ENCODE data around the gene TMEM179. TPM values are rescaled to one million over a fixed set of nuclear protein-coding genes. Genes with fewer than 3 reads are reported as not detected.

Gene TMEM179
- total RNA-seq, 1 donor from 2014 or later, result not detected

- no peak for DNase-seq
- intact Hi-C loops (cut with DNase I), result no loop called here
- ATAC-seq (ENCODE audit: poor library complexity), result no peak
Observed at GRCh38 chr14:104603711-104604401, 716 bp downstream of the TMEM179 start.

GRCh38 chr14:104602933-104603325 is 1.6 kb downstream of the TMEM179 start:
- DNase-seq, result no peak
- no peak for ATAC-seq (ENCODE audit: poor library complexity)
- intact Hi-C loops (cut with DNase I), result no loop called here

DNA sequence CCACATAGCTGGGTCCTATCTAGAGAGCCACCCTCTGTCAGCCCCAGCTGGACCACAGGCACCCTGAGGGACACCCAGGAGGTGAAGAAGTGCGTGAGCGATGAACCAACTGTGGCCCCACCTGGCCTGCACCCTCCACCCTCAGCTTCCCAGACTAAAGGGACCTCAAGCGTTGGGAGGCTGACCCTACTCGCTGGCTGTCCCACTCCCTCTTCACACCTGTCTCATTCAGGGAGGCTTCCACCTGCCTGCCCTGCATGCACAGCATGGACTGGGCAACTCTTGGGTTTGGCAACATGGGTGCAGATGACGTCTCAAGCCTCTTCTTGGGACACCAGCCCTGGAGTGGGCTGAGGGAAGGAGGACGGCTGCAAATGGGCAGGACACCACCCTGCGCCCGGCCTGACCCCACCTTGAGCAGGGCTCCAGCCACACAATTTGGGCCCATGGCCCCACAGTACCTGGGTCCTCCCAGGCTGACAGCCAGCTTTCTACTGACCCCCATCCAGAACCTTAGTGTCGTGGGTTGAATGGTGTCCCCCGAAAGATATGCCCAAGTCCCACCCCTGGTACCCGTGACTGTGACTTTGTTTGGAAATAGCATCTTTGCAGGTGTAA is 2.1 kb downstream of the TMEM179 start:
- peak; percentile 32 for DNase-seq
- intact Hi-C loops (cut with DNase I), result no loop called here
- ATAC-seq (ENCODE audit: poor library complexity), result no peak

DNA sequence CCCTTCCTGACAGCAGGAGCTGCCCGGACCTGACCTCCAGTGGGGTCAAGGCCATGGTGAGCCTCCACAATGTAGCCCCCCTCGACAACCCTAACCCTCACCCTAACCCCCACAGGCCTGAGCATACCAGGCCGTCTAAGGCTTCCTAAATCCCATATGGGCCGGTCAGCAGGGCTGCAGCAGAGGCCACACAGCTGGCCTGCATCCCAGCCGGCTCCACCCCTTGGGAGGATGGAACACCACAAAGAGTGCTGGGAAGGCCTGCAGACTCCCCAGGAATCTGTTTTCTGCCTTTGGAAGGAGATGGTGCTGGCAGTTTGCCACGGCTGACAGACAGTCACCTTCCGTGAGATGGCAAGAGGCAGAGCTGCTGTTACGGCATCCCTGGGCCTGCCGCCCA is 2.8 kb downstream of the TMEM179 start:
- intact Hi-C loops (cut with DNase I), result no loop called here
- ATAC-seq (ENCODE audit: poor library complexity), result no peak
- peak; percentile 45 for DNase-seq

DNA sequence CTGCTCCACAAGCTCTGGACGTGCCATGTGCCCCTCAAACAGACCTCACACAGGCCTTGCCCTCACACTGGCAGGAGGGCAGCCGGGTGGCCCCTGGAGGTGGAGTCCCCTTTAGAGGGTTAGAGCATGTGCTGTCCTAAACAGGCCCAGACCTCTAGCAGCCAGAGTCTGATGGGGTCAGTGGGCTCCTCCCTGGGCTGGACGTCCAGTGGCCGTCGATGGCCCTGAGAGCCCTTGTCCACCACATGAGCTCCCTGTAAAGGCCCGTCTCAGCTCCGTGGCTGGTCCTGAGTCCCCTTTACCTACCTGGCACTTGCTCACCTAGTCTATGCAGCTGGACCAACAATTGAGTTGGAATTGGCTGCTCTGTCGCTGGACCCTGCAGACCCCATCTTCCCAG is 3.8 kb downstream of the TMEM179 start:
- ATAC-seq (ENCODE audit: poor library complexity) (no peak), DNase-seq (peak; percentile 27)
- intact Hi-C loops (cut with DNase I), result no loop called here

DNA sequence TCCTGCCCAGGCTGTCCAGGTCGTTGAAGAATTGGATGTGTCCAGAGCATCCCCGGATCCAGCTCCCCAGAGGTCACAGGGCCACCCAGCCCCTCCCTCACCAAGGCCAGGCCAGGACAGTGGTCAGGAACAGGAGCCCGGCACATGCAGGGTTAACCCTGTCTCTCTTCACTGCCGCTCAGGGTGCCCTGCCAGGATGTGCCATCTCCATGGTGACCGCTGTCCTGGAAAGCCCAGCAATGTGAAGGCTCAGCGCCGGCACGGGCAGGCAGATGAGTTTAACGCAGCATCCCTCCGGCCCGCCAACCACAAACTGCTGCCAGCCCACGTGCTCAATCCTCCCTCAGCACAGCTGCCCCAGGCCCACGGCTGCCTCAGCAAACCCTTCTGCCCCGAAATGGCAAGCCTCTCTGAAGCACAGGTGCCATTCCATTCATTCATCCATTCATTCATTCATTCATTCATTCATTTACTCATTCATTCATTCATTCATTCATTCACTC is 4.4 kb downstream of the TMEM179 start:
- intact Hi-C loops (cut with DNase I), result no loop called here
- ATAC-seq (ENCODE audit: poor library complexity) (no peak), DNase-seq (peak; percentile 38)

DNA sequence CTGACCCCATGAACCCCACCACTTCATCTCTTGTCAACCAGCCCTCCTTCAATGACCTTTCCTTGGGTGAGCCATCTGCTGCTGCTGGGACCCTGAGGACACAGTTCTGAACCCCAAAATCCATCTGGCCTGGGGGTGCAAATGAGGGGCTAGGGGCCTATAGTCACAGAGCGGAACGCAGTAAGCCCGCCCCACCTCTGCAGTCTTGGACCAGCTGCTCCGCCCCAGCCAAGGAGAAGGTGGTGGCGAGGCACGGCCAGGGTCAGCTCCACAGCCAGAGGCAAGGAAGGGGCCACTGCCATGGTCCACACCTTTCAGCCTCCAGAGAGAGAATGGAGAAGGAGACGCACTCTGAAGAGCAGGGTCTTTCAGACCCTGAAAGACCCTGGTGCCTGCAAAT is 5.1 kb downstream of the TMEM179 start:
- ATAC-seq (ENCODE audit: poor library complexity) (no peak), DNase-seq (peak; percentile 22)

DNA sequence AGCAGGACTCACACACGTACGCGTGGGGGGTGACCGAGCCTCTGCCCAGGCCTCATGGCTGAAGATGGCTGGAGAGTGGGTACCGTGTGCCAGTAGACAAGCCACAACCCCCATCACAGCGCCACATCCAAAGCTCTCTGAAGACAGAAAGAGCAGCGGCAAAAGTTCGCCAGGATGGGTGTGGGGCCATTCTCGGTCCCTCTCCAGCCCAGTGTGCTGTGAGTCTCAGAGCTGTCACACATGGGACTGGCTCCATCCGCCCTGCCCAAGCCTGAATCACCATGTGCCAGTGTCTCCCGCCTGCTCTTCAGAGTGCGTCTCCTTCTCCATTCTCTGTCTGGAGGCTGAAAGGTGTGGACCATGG is 5.7 kb downstream of the TMEM179 start:
- DNase-seq, result peak; percentile 19
- ATAC-seq (ENCODE audit: poor library complexity), result no peak
- intact Hi-C loops (cut with DNase I), result no loop called here

More for the DNA sequence above, 5.1 kb downstream of the TMEM179 start:
- intact Hi-C loops (cut with DNase I), result no loop called here

DNA sequence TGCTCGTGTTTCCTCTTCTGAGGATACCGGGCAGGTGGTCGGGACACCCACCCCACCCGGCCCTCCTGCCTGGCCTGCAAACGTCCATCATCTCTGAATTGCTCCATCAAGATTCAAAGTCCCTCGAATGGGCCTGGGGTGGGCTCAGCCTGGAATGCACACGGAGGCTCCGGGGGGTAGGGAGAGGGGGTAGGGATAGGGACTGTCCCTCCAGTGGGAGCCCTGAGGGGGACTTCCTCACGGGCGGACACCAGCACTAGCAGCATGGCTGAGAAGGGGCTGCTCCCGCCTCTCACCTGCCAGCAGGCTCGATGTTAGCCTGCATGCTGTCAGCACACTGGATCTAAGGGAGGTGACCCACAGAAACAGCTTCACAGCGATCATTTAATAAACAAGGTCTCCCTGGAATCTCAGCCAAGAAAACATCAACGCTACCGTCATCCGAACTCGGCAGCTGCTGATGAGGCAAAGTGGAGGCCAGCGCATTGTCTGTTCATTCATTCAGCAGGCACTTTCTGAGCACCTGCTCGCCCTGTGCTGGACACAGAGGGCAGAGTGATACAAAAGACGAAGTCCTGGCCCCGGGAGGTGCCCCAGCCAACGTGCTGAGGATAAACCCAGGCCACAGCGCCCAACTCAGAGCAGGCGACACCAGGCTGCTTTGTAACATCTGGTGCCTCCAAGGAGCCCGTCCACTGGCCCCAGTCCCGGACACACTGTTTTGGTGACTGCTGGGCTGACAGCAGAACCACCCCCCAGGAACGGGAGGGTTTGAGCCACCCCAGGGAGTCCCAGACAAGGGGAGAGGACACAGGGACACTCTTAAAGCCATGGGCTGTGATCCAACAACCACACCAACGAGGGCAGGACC is 6.3 kb downstream of the TMEM179 start:
- no peak for ATAC-seq (ENCODE audit: poor library complexity)
- intact Hi-C loops (cut with DNase I), result no loop called here
- DNase-seq, result peak; percentile 36

DNA sequence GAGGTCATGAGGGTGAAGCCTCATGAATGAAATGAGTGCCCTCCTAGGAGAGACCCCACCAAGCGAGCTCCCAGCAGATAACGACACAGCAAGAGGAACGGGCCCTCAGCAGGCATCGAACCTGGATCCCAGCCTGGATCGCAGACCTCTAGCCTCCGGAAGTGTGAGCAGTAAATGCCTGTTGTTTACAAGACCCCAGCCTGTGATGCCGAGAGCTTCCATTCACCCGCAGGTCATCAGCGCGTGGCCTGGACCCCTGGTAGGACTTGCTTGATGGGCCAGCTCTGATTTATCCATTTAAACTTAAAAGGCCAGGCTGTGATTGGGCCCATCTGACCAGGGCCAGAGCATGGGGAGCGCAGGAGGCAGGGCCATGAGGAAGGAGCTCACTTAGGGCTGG is 7.0 kb downstream of the TMEM179 start:
- intact Hi-C loops (cut with DNase I), result no loop called here
- peak; percentile 26 for DNase-seq
- ATAC-seq (ENCODE audit: poor library complexity), result no peak

- intact Hi-C loops (cut with DNase I), result no loop called here
- no peak for DNase-seq
- no peak for ATAC-seq (ENCODE audit: poor library complexity)
Observed at GRCh38 chr14:104596927-104597351, 7.6 kb downstream of the TMEM179 start.

DNA sequence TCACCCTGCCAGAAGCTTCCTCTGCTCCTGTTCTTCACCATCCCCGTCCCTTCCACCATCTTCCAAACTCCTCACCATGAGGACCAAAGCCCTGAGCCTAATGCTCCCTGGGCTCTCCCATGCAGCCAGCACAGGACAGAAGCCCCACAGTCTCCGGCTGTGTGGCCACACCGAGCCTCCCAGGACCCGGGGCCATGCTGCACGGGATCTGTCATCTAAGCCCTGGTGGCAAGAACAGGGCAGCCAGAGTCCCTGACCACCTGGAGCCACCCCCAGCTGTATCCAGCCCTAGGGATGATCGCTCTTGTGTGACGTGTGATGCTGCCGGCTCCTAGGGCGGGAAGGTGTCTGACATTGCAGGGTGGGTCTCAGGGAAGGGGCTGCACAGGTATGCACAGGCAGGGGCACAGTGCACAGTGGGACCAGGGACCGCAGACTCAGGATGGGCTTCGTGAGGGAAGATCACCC is 8.1 kb downstream of the TMEM179 start:
- intact Hi-C loops (cut with DNase I), result no loop called here
- ATAC-seq (ENCODE audit: poor library complexity) (no peak), DNase-seq (peak; percentile 26)

GRCh38 chr14:104595911-104596450 is 8.6 kb downstream of the TMEM179 start:
- intact Hi-C loops (cut with DNase I), result no loop called here
- DNase-seq, result peak; percentile 19
- no peak for ATAC-seq (ENCODE audit: poor library complexity)

GRCh38 chr14:104595116-104595675 is 9.4 kb downstream of the TMEM179 start:
- DNase-seq (peak; percentile 26), ATAC-seq (ENCODE audit: poor library complexity) (no peak)
- intact Hi-C loops (cut with DNase I), result no loop called here

DNA sequence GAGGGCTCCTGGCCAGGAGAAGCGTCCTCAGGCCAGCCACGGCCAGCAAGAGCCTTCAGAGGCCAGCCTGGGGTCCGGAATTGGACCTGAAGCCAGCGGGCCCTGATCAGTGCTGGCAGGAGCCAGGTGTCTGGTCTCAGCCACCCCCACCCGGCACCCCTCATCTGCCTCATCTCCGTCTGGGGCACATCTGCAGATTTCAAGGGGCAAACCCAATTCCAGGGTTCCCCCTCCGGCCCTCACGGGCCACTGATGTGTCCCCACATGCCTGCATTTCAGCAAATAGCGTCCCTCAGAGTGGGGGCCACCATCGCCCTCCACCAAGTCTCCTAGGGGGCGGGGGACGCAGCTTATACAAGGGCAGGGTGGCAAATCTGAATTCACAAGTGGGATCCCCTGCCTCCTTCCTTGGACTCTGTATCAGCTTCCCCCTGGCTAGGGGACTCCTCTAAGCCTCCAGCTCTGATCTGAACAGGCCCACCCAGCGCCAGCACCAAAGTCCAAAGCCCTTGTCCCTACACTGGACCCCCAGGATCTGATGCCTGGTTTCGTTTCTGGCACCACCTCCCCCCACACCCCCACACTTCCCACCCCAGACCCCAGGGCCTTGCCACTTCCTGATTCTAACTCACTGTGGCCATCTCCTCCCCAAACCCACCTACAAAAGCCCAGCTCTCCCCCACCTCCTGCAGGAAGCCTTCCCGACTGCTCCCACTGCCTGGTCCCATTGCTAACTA is 10.1 kb downstream of the TMEM179 start:
- intact Hi-C loops (cut with DNase I), result no loop called here
- DNase-seq, result peak; percentile 31
- no peak for ATAC-seq (ENCODE audit: poor library complexity)

DNA sequence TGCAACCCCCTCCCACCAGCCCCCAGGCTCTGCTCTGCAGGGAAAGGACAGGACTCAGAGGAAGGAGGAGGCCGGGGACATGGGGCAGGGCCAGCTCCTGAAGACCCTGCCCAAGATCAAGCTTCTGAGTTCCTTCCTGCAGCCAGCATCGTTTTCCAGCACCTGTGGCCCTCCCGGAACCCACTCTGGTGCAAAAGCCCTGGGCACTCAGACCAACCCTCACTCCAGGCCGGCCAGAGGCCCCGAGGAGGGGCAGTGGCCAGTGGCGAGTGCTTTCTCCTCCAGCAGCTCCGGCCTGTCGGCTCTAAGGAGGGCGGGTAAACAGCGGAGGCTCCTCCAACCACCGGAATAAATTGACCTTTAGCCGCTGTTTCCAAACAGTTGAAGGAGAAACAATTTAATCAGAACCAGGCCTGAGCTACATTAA is 10.8 kb downstream of the TMEM179 start:
- peak; percentile 24 for DNase-seq
- ATAC-seq (ENCODE audit: poor library complexity), result no peak
- intact Hi-C loops (cut with DNase I), result no loop called here

GRCh38 chr14:104593241-104593701 is 11.3 kb downstream of the TMEM179 start:
- DNase-seq (peak; percentile 36), ATAC-seq (ENCODE audit: poor library complexity) (peak; percentile 21)
- intact Hi-C loops (cut with DNase I), result no loop called here

DNA sequence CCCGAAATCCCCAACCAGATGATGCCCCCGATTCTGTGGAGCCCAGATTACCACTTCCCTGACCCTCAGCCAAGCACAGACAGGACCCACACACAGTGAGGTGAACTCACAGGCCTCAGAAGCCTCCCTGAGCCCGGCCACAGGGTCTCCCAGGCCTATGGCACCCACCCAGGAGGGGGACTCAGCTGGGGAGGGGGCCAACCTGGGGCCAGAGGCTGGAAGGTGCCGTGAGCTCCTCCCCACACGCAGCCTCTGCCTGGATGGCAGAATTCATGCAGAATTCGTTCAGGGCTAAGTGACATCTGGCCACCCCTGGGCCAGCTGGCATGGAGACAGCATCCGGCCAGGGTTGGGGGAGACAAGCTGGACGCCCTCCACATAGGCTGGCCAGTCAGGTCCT is 11.8 kb downstream of the TMEM179 start:
- ATAC-seq (ENCODE audit: poor library complexity) (no peak), DNase-seq (peak; percentile 36)
- intact Hi-C loops (cut with DNase I), result no loop called here

Measured in Right ventricle myocardium superior (tissue), 1 donor.